Activated T-helper 2 cell treated with anti-CD3 and anti-CD28 coated beads, Interferon-gamma antibody, Interleukin-2, Interleukin-4, amounts not matched to agents 10 μg/mL and 5 μg/mL and 100 μg/mL, durations not matched to agents 14 hours and 24 hours and 36 hours (primary cell): Measurements from ENCODE around the gene SURF4. TPM values are rescaled to one million over a fixed set of nuclear protein-coding genes. Genes with fewer than 3 reads are reported as not detected.

Experiments
- total RNA-seq: library from RNA; stranded (reverse); gene quantifications from 2 replicates; pipeline ENCODE4 v1.2.3, GENCODE V29; 2022

SURF4 gene
- total RNA-seq, 1 donor from 2014 or later, result 393 TPM

Other genes with a start within 250 kb of the SURF4 start
- gene GBGT1, start 212.1 kb downstream of the SURF4 start, total RNA-seq, result 6.8 and 7.4 TPM in 2 replicates
- not detected in 2 replicates for gene OBP2B, start 166.8 kb downstream of the SURF4 start, total RNA-seq
- 0.14 and 0.30 TPM in 2 replicates for gene ABO, start 100.9 kb downstream of the SURF4 start, total RNA-seq
- gene SURF6, start 39.9 kb downstream of the SURF4 start, total RNA-seq, result 23.0 and 24.4 TPM in 2 replicates
- 35.2 and 36.4 TPM in 2 replicates for gene MED22, start 27.9 kb downstream of the SURF4 start, total RNA-seq
- gene RPL7A, start 27.8 kb downstream of the SURF4 start, total RNA-seq, result 2,586 and 2,588 TPM in 2 replicates
- 32.4 and 33.0 TPM in 2 replicates for gene SURF1, start 19.6 kb downstream of the SURF4 start, total RNA-seq
- gene SURF2, start 19.5 kb downstream of the SURF4 start, total RNA-seq, result 16.9 and 22.1 TPM in 2 replicates
- gene STKLD1, start 306 bp upstream of the SURF4 start, total RNA-seq, result 0.87 and 1.0 TPM in 2 replicates
- 31.7 and 32.8 TPM in 2 replicates for gene REXO4, start 42.0 kb upstream of the SURF4 start, total RNA-seq
- 1.5 and 1.6 TPM in 2 replicates for gene ADAMTS13, start 46.3 kb upstream of the SURF4 start, total RNA-seq
- 0.46 TPM in 2 replicates for gene CACFD1, start 83.9 kb upstream of the SURF4 start, total RNA-seq
- 6.1 and 6.5 TPM in 2 replicates for gene SLC2A6, start 103.0 kb upstream of the SURF4 start, total RNA-seq
- not detected in 2 replicates for gene MYMK, start 148.9 kb upstream of the SURF4 start, total RNA-seq
- not detected in 2 replicates for gene ADAMTSL2, start 158.6 kb upstream of the SURF4 start, total RNA-seq
- not detected in 2 replicates for gene FAM163B, start 233.3 kb upstream of the SURF4 start, total RNA-seq